SK-N-SH treated with all-trans-retinoic acid at 6 μM for 48 hours (cell line): ENCODE measurements around the gene PRPF38B.

Experiments used
- ATAC-seq: fragments of 200-7000 bp; cut with Tn5 transposase; 3 replicates; pipeline ENCODE4 v1.9.1; 2020; ENCODE audit warnings: mild to moderate bottlenecking, moderate library complexity
- ARNTL ChIP-seq: fragments of 450-650 bp; formaldehyde crosslinking; IDR thresholded peaks from 2 replicates; pipeline ENCODE4 v1.5.0; 2020; ENCODE audit warnings: low read depth, mild to moderate bottlenecking, moderate library complexity, borderline replicate concordance
- BACH2 ChIP-seq: fragments of 250-450 bp; sonication (Bioruptor Pico); IDR thresholded peaks from 2 replicates; pipeline ENCODE4 v1.9.0; 2021; ENCODE audit warnings: mild to moderate bottlenecking, borderline replicate concordance
- CREB5 ChIP-seq: fragments of 250-450 bp; sonication (Bioruptor Pico); IDR thresholded peaks from 2 replicates; pipeline ENCODE4 v1.5.1; 2020; ENCODE audit warnings: low read depth, mild to moderate bottlenecking, moderate library complexity
- ESRRG ChIP-seq: fragments of 250-450 bp; sonication (Bioruptor Pico); IDR thresholded peaks from 2 replicates; pipeline ENCODE4 v1.6.1; 2021; ENCODE audit warnings: mild to moderate bottlenecking
- GLIS3 ChIP-seq: fragments of 250-450 bp; sonication (Bioruptor Pico); IDR thresholded peaks from 2 replicates; pipeline ENCODE4 v1.5.0; 2020; ENCODE audit warnings: mild to moderate bottlenecking, moderate library complexity
- OSR1 ChIP-seq: fragments of 250-450 bp; sonication (Bioruptor Pico); IDR thresholded peaks from 2 replicates; pipeline ENCODE4 v1.8.0; 2022; ENCODE audit warnings: moderate library complexity, mild to moderate bottlenecking, inconsistent platforms
- POU6F1 ChIP-seq: fragments of 250-450 bp; sonication (Bioruptor Pico); IDR thresholded peaks from 2 replicates; pipeline ENCODE4 v1.8.0; 2021; ENCODE audit warnings: low read depth, mild to moderate bottlenecking, moderate library complexity, borderline replicate concordance
- PPARA ChIP-seq: fragments of 250-450 bp; sonication (Bioruptor Pico); IDR thresholded peaks from 2 replicates; pipeline ENCODE4 v1.5.0; 2020; ENCODE audit warnings: mild to moderate bottlenecking, borderline replicate concordance
- RARB ChIP-seq: fragments of 250-450 bp; sonication (Bioruptor Pico); IDR thresholded peaks from 2 replicates; pipeline ENCODE4 v1.8.0; 2021; ENCODE audit warnings: mild to moderate bottlenecking, moderate library complexity
- SNAI2 ChIP-seq: fragments of 250-450 bp; sonication (Bioruptor Pico); IDR thresholded peaks from 2 replicates; pipeline ENCODE4 v1.5.0; 2020; ENCODE audit warnings: mild to moderate bottlenecking, moderate library complexity
- TCF4 ChIP-seq: fragments of 250-450 bp; sonication (Bioruptor Pico); IDR thresholded peaks from 2 replicates; pipeline ENCODE4 v1.8.0; 2021; ENCODE audit warnings: mild to moderate bottlenecking, moderate library complexity, borderline replicate concordance
- TOX ChIP-seq: fragments of 250-450 bp; sonication (Bioruptor Pico); IDR thresholded peaks from 2 replicates; pipeline ENCODE4 v1.8.0; 2021; ENCODE audit warnings: mild to moderate bottlenecking, moderate library complexity, borderline replicate concordance
- TSHZ2 ChIP-seq: fragments of 250-450 bp; sonication (Bioruptor Pico); IDR thresholded peaks from 2 replicates; pipeline ENCODE4 v1.5.0; 2020; ENCODE audit warnings: mild to moderate bottlenecking, moderate library complexity
- ZC3H10 ChIP-seq: fragments of 250-450 bp; sonication (Bioruptor Pico); IDR thresholded peaks from 2 replicates; pipeline ENCODE4 v1.5.1; 2021; ENCODE audit warnings: mild to moderate bottlenecking, moderate library complexity
- ZFP3 ChIP-seq: fragments of 250-450 bp; sonication (Bioruptor Pico); IDR thresholded peaks from 2 replicates; pipeline ENCODE4 v1.5.0; 2020; ENCODE audit warnings: mild to moderate bottlenecking, moderate library complexity
- ZFP30 ChIP-seq: fragments of 450-650 bp; formaldehyde crosslinking; IDR thresholded peaks from 2 replicates; pipeline ENCODE4 v1.5.0; 2022; ENCODE audit warnings: mild to moderate bottlenecking, moderate library complexity
- ZNF565 ChIP-seq: fragments of 450-650 bp; formaldehyde crosslinking; conservative IDR thresholded peaks from 2 replicates; pipeline ENCODE4 v1.5.0; 2020; ENCODE audit warnings: low read depth, mild to moderate bottlenecking, moderate library complexity
- ZNF70 ChIP-seq: fragments of 450-650 bp; formaldehyde crosslinking; IDR thresholded peaks from 2 replicates; pipeline ENCODE4 v1.5.0; 2020; ENCODE audit warnings: mild to moderate bottlenecking, moderate library complexity
- ZNF8 ChIP-seq: fragments of 450-650 bp; formaldehyde crosslinking; IDR thresholded peaks from 2 replicates; pipeline ENCODE4 v1.5.0; 2020; ENCODE audit warnings: mild to moderate bottlenecking, moderate library complexity
- TF ChIP-seq, protein P1 (sequence below): fragments of 250-450 bp; sonication (Bioruptor Pico); IDR thresholded peaks from 2 replicates; pipeline ENCODE4 v1.8.0; 2020; ENCODE audit warnings: mild to moderate bottlenecking, moderate library complexity, borderline replicate concordance
- TF ChIP-seq, protein P2 (sequence below): fragments of 250-450 bp; sonication (Bioruptor Pico); IDR thresholded peaks from 2 replicates; pipeline ENCODE4 v1.5.1; 2021; ENCODE audit warnings: mild to moderate bottlenecking, moderate library complexity

PRPF38B gene

DNA sequence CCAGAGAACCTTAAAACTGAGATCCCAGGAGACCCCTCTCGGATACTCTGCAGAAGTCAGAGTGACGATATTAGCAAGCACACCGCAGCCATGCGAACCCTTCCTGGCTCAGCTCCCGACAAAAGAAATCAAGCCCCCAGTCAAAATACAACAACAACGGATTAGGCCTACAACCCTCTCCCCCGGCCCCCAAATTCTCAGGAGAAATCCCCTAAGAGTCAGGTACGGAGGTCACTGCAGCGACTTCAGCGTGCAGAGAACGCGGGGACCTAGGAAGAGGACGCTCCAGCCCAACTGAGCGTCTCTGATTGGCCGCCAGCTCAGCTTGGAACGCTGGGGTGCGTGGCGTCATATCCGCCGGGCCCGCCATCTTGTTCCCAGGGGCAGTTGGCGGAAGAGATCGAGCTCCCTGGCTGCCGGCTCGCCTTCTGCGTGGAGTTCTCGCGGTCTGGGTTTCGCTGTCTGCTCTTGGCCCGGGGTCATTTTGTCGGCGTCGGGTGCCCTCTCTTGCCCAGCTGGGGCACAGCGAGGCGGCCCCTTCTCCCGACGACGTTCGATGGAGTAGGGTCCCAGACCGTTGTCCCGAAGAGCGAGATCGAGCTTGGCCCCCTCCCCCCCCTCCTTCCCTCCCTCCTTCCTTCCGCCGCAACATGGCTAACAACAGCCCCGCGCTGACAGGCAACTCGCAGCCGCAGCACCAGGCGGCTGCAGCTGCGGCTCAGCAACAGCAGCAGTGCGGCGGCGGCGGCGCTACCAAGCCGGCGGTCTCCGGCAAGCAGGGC, at the start of gene PRPF38B:
PRPF38B (plus strand) TSS at position 369 of the 782 bp plus-strand sequence; CDS start at position 651, 282 bp downstream.
- no peak for TF ChIP-seq ZNF70
- TF ChIP-seq, protein P1, sequence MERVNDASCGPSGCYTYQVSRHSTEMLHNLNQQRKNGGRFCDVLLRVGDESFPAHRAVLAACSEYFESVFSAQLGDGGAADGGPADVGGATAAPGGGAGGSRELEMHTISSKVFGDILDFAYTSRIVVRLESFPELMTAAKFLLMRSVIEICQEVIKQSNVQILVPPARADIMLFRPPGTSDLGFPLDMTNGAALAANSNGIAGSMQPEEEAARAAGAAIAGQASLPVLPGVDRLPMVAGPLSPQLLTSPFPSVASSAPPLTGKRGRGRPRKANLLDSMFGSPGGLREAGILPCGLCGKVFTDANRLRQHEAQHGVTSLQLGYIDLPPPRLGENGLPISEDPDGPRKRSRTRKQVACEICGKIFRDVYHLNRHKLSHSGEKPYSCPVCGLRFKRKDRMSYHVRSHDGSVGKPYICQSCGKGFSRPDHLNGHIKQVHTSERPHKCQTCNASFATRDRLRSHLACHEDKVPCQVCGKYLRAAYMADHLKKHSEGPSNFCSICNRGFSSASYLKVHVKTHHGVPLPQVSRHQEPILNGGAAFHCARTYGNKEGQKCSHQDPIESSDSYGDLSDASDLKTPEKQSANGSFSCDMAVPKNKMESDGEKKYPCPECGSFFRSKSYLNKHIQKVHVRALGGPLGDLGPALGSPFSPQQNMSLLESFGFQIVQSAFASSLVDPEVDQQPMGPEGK (CRISPR knock-in tag), result no peak
- no peak for TF ChIP-seq ZNF8
- no peak for TF ChIP-seq POU6F1
- TF ChIP-seq GLIS3 (CRISPR knock-in tag), result no peak
- TF ChIP-seq, protein P2, sequence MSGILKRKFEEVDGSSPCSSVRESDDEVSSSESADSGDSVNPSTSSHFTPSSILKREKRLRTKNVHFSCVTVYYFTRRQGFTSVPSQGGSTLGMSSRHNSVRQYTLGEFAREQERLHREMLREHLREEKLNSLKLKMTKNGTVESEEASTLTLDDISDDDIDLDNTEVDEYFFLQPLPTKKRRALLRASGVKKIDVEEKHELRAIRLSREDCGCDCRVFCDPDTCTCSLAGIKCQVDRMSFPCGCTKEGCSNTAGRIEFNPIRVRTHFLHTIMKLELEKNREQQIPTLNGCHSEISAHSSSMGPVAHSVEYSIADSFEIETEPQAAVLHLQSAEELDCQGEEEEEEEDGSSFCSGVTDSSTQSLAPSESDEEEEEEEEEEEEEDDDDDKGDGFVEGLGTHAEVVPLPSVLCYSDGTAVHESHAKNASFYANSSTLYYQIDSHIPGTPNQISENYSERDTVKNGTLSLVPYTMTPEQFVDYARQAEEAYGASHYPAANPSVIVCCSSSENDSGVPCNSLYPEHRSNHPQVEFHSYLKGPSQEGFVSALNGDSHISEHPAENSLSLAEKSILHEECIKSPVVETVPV (CRISPR knock-in tag), result no peak
- no peak for TF ChIP-seq TCF4 (CRISPR knock-in tag)
- TF ChIP-seq TSHZ2 (CRISPR knock-in tag), result no peak
- no peak for TF ChIP-seq ESRRG (CRISPR knock-in tag)
- TF ChIP-seq ZFP30 (CRISPR knock-in tag), result no peak
- TF ChIP-seq ARNTL (CRISPR knock-in tag), result no peak
- TF ChIP-seq RARB, result no peak
- TF ChIP-seq CREB5 (CRISPR knock-in tag), result no peak
- TF ChIP-seq ZC3H10, result no peak
- no peak for TF ChIP-seq BACH2 (CRISPR knock-in tag)
- TF ChIP-seq ZNF565 (CRISPR knock-in tag), result no peak
- TF ChIP-seq PPARA (CRISPR knock-in tag), result no peak
- TF ChIP-seq ZFP3 (CRISPR knock-in tag), result no peak
- ATAC-seq, result peak; percentile 96

DNA sequence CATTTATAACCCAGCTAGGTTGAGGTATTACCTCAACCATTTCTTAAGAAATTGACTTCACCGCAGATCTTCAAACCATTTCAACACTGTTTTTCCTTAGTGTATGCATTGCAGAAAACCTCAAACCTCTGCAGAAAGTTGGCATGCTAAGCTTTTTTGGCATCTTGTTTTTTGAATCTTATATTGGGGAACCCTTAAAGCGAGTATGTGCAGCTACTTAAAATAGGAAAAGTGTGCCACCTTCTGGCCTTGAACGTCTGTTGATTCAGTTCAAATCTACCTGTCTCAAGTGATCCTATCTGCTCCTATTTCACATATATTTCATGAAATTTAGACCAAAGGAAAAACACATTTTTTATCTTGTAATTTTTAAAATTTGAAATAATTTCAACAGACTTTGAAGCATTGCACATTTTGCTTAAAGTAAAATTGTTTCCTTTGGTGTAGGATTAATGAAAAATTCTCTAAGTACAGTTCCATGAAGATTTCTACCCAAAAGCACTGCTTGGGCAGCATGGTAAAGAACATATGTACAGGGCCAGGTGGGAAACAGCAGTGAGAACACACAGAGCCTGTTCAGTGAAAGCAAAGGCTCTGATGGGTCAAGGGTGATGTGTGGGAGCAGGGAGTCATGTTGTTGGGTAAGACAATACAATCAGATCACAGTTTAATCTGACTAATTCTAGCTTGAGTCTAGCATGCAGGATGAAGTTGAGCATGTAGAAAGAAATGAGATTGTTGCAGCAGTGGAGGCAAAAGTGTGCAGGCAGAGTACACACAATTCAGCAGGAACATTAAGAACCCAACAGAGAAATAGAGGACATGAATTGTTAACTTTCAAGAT, 48.4 kb upstream of the PRPF38B start:
- peak; percentile 96 for ATAC-seq
- TF ChIP-seq, protein P1 (CRISPR knock-in tag), result no peak
- TF ChIP-seq, protein P2 (CRISPR knock-in tag), result no peak
- no peak for TF ChIP-seq TOX
- TF ChIP-seq PPARA (CRISPR knock-in tag), result no peak
- TF ChIP-seq TCF4 (CRISPR knock-in tag), result no peak
- no peak for TF ChIP-seq POU6F1
- TF ChIP-seq ZFP30 (CRISPR knock-in tag), result no peak
- no peak for TF ChIP-seq RARB
- no peak for TF ChIP-seq BACH2 (CRISPR knock-in tag)
- TF ChIP-seq OSR1 (CRISPR knock-in tag), result no peak
- TF ChIP-seq SNAI2 (CRISPR knock-in tag), result no peak
